IMR-90 (cell line): Measurements from ENCODE around the gene ZNF862.

Source experiments
- NFE2L2 ChIP-seq: fragments of 150-350 bp; IDR thresholded peaks from 2 replicates; pipeline ENCODE4 v1.6.1; 2016; ENCODE audit warnings: low read depth, mild to moderate bottlenecking, low read length
- RAD21 ChIP-seq: IDR thresholded peaks from 2 replicates; pipeline ENCODE4 v1.6.1; 2012; ENCODE audit warnings: low read length, improper control_type of control experiment
- RFX5 ChIP-seq: IDR thresholded peaks from 2 replicates; pipeline ENCODE4 v1.8.0; 2012; ENCODE audit warnings: low read depth, mild to moderate bottlenecking, low read length, moderate library complexity
- SMC3 ChIP-seq: fragments of 150-350 bp; IDR thresholded peaks from 2 replicates; pipeline ENCODE4 v1.6.1; 2016; ENCODE audit warnings: low read depth, mild to moderate bottlenecking, antibody characterized with exemption, low read length, moderate library complexity
- TF ChIP-seq, protein P1 (sequence below): conservative IDR thresholded peaks from 2 replicates; pipeline ENCODE4 v1.5.1; 2012; ENCODE audit warnings: mild to moderate bottlenecking, low read depth, low read length, improper control_type of control experiment

DNA sequence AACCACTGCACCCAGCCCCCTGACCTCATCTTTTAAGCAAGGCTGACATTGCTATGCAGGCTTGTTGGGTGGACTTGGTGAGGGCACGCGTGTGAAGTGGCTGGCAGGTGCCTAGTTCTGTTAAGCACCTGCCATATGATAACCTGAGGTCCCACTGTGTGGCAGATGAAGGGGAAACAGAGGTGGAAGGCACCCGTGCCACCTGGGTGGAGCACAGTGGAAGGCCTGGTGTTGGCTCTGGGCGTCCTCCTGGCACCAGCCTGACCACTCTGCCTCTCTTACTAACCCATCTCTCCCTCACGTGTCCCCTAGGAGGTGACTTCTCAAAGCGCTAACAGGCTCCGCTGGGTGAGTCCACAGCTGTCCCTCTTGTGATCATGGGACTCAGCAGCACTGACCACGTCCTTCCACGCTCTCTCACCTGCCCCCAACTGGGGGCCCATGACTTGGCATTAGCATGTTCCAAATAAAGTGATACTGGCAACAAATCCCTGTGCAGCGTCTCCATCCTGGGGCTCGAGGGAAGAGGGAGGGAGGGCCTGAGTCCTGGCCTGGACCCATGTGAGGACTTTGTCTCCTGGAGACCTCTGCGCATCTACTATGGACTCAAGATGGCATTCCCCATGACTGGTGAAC, 4.6 kb upstream of the ZNF862 start:
- no peak for TF ChIP-seq NFE2L2
- no peak for TF ChIP-seq RFX5
- TF ChIP-seq, protein P1, sequence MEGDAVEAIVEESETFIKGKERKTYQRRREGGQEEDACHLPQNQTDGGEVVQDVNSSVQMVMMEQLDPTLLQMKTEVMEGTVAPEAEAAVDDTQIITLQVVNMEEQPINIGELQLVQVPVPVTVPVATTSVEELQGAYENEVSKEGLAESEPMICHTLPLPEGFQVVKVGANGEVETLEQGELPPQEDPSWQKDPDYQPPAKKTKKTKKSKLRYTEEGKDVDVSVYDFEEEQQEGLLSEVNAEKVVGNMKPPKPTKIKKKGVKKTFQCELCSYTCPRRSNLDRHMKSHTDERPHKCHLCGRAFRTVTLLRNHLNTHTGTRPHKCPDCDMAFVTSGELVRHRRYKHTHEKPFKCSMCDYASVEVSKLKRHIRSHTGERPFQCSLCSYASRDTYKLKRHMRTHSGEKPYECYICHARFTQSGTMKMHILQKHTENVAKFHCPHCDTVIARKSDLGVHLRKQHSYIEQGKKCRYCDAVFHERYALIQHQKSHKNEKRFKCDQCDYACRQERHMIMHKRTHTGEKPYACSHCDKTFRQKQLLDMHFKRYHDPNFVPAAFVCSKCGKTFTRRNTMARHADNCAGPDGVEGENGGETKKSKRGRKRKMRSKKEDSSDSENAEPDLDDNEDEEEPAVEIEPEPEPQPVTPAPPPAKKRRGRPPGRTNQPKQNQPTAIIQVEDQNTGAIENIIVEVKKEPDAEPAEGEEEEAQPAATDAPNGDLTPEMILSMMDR: no peak
- no peak for TF ChIP-seq SMC3
- TF ChIP-seq RAD21: no peak
